HepG2 (cell line): Measurements from ENCODE around the gene VAC14. TPM values are rescaled to one million over a fixed set of nuclear protein-coding genes. Genes with fewer than 3 reads are reported as not detected.

Experiments used
- ATF7-NPFF ChIP-seq: sonication (generic); formaldehyde crosslinking; IDR thresholded peaks from 2 replicates; pipeline ENCODE4 v1.8.1; 2023; ENCODE audit warnings: mild to moderate bottlenecking, low read depth, missing genetic modification reagents, moderate library complexity
- BATF2 ChIP-seq: sonication (generic); formaldehyde crosslinking; IDR thresholded peaks from 2 replicates; pipeline ENCODE4 v1.8.0; 2022; ENCODE audit warnings: mild to moderate bottlenecking, missing genetic modification reagents, moderate library complexity
- BCL3 ChIP-seq: sonication (generic); formaldehyde crosslinking; IDR thresholded peaks from 2 replicates; pipeline ENCODE4 v1.5.1; 2020; ENCODE audit warnings: mild to moderate bottlenecking, missing genetic modification reagents, moderate library complexity
- FOXP4 ChIP-seq: sonication (generic); formaldehyde crosslinking; IDR thresholded peaks from 2 replicates; pipeline ENCODE4 v1.4.0; 2020; ENCODE audit warnings: missing genetic modification reagents
- JARID2 ChIP-seq: sonication (generic); formaldehyde crosslinking; IDR thresholded peaks from 2 replicates; pipeline ENCODE4 v1.8.1; 2023; ENCODE audit warnings: missing genetic modification reagents, inconsistent platforms; ENCODE audit not compliant: insufficient replicate concordance
- PPARG ChIP-seq: conservative IDR thresholded peaks from 2 replicates; pipeline ENCODE4 v1.6.1; 2016; ENCODE audit warnings: missing biosample characterization, missing genetic modification reagents
- RARG ChIP-seq: sonication (generic); formaldehyde crosslinking; IDR thresholded peaks from 2 replicates; pipeline ENCODE4 v1.4.0; 2020; ENCODE audit warnings: low read depth, mild to moderate bottlenecking, missing genetic modification reagents
- SMAD1 ChIP-seq: sonication (generic); formaldehyde crosslinking; IDR thresholded peaks from 2 replicates; pipeline ENCODE4 v1.4.0; 2020; ENCODE audit warnings: missing genetic modification reagents, low read depth, mild to moderate bottlenecking, borderline replicate concordance
- TIGD3 ChIP-seq: sonication (generic); formaldehyde crosslinking; IDR thresholded peaks from 2 replicates; pipeline ENCODE4 v1.5.1; 2020; ENCODE audit warnings: mild to moderate bottlenecking, missing genetic modification reagents, borderline replicate concordance
- ZBTB43 ChIP-seq: sonication (generic); formaldehyde crosslinking; conservative IDR thresholded peaks from 2 replicates; pipeline ENCODE4 v1.4.0; 2020; ENCODE audit warnings: missing genetic modification reagents
- ZKSCAN5 ChIP-seq: sonication (generic); formaldehyde crosslinking; IDR thresholded peaks from 2 replicates; pipeline ENCODE4 v1.5.1; 2020; ENCODE audit warnings: mild to moderate bottlenecking, missing genetic modification reagents
- ZNF3 ChIP-seq: IDR thresholded peaks from 2 replicates; pipeline ENCODE4 v1.7.0; 2017; ENCODE audit warnings: inconsistent platforms
- ZNF670 ChIP-seq: sonication (generic); formaldehyde crosslinking; IDR thresholded peaks from 2 replicates; pipeline ENCODE4 v1.8.0; 2022; ENCODE audit warnings: mild to moderate bottlenecking, missing genetic modification reagents, borderline replicate concordance
- ZNF792 ChIP-seq: IDR thresholded peaks from 2 replicates; pipeline ENCODE4 v1.6.1; 2016
- polyA plus RNA-seq, 8 experiments: library from polyadenylated mRNA; depleted of rRNA in 3 of 8; stranded (reverse) in 7 of 8; unstranded in 1 of 8; fragments of >200 nt; fragmentation: Illumina TruSeq in 4 of 8; extraction: Trizol in 4 of 8; gene quantifications; 2 replicates each; pipeline versions ENCODE4 v1.2.1 to v1.2.3, GENCODE V29; 2011 to 2016; ENCODE audit warnings: low read depth in 4 of 8, missing spikeins in 1 of 8, mixed read lengths in 1 of 8; ENCODE audit not compliant: insufficient read depth in 1 of 8
- total RNA-seq, 5 experiments: library from RNA; depleted of rRNA; stranded (reverse); fragments of >200 nt; fragmentation: Illumina TruSeq; extraction: Trizol; gene quantifications; 2 replicates each; pipeline ENCODE4 v1.2.3, GENCODE V29; 2016; ENCODE audit warnings: low read depth in 1 of 5
- TF ChIP-seq, protein P1 (sequence below): sonication (generic); formaldehyde crosslinking; IDR thresholded peaks from 2 replicates; pipeline ENCODE4 v1.9.0; 2022; ENCODE audit warnings: low read depth, missing genetic modification reagents
- TF ChIP-seq, protein P2 (sequence below): sonication (generic); formaldehyde crosslinking; IDR thresholded peaks from 2 replicates; pipeline ENCODE4 v1.4.0; 2020; ENCODE audit warnings: missing genetic modification reagents, borderline replicate concordance

Gene VAC14
- total and polyA plus RNA-seq, 2 of the 13 experiments (the other 11 are each of a cell fraction or from before 2014, with no cell fraction given) = 23.5 to 24.6 TPM

- TF ChIP-seq TIGD3 (no peak), BCL3 (CRISPR knock-in tag) (peak; percentile 24; the same call in 1 of the 2 replicates), BATF2 (CRISPR knock-in tag) (no peak), ZNF792 (CRISPR knock-in tag) (0 out of 2 replicates have a peak, but pooled peaks have one; percentile 22), ATF7-NPFF (CRISPR knock-in tag) (no peak), ZKSCAN5 (CRISPR knock-in tag) (peak; percentile 74; the same call in 1 of the 2 replicates), PPARG (CRISPR knock-in tag) (no peak), FOXP4 (CRISPR knock-in tag) (peak; percentile 83), ZBTB43 (CRISPR knock-in tag) (no peak), SMAD1 (peak; percentile 72; the same call in 1 of the 2 replicates), ZNF670 (CRISPR knock-in tag) (no peak), JARID2 (no peak), ZNF3 (CRISPR knock-in tag) (no peak), RARG (CRISPR knock-in tag) (0 out of 2 replicates have a peak, but pooled peaks have one; percentile 86)
- TF ChIP-seq, protein P1, sequence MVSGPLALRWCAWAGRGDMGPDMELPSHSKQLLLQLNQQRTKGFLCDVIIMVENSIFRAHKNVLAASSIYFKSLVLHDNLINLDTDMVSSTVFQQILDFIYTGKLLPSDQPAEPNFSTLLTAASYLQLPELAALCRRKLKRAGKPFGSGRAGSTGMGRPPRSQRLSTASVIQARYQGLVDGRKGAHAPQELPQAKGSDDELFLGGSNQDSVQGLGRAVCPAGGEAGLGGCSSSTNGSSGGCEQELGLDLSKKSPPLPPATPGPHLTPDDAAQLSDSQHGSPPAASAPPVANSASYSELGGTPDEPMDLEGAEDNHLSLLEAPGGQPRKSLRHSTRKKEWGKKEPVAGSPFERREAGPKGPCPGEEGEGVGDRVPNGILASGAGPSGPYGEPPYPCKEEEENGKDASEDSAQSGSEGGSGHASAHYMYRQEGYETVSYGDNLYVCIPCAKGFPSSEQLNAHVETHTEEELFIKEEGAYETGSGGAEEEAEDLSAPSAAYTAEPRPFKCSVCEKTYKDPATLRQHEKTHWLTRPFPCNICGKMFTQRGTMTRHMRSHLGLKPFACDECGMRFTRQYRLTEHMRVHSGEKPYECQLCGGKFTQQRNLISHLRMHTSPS (CRISPR knock-in tag) = peak; percentile 99
- TF ChIP-seq, protein P2, sequence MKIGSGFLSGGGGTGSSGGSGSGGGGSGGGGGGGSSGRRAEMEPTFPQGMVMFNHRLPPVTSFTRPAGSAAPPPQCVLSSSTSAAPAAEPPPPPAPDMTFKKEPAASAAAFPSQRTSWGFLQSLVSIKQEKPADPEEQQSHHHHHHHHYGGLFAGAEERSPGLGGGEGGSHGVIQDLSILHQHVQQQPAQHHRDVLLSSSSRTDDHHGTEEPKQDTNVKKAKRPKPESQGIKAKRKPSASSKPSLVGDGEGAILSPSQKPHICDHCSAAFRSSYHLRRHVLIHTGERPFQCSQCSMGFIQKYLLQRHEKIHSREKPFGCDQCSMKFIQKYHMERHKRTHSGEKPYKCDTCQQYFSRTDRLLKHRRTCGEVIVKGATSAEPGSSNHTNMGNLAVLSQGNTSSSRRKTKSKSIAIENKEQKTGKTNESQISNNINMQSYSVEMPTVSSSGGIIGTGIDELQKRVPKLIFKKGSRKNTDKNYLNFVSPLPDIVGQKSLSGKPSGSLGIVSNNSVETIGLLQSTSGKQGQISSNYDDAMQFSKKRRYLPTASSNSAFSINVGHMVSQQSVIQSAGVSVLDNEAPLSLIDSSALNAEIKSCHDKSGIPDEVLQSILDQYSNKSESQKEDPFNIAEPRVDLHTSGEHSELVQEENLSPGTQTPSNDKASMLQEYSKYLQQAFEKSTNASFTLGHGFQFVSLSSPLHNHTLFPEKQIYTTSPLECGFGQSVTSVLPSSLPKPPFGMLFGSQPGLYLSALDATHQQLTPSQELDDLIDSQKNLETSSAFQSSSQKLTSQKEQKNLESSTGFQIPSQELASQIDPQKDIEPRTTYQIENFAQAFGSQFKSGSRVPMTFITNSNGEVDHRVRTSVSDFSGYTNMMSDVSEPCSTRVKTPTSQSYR (CRISPR knock-in tag) = peak; percentile 67; the same call in 1 of the 2 replicates
These were observed 54.8 kb downstream of the VAC14 start (continued) for GRCh38 chr16:70746040-70746707.
